ENCODE measurements around the gene IFIT5. TPM values are rescaled to one million over a fixed set of nuclear protein-coding genes. Genes with fewer than 3 reads are reported as not detected.
"Not testable (repeated sequence)": the region's sequence is repeated elsewhere in the genome, so short reads cannot be mapped to it uniquely, and the experiment has no call there.

The IFIT5 gene
- total and polyA plus RNA-seq, 4 donors, result 13.3 to 19.0 (median 16.4) TPM

DNA sequence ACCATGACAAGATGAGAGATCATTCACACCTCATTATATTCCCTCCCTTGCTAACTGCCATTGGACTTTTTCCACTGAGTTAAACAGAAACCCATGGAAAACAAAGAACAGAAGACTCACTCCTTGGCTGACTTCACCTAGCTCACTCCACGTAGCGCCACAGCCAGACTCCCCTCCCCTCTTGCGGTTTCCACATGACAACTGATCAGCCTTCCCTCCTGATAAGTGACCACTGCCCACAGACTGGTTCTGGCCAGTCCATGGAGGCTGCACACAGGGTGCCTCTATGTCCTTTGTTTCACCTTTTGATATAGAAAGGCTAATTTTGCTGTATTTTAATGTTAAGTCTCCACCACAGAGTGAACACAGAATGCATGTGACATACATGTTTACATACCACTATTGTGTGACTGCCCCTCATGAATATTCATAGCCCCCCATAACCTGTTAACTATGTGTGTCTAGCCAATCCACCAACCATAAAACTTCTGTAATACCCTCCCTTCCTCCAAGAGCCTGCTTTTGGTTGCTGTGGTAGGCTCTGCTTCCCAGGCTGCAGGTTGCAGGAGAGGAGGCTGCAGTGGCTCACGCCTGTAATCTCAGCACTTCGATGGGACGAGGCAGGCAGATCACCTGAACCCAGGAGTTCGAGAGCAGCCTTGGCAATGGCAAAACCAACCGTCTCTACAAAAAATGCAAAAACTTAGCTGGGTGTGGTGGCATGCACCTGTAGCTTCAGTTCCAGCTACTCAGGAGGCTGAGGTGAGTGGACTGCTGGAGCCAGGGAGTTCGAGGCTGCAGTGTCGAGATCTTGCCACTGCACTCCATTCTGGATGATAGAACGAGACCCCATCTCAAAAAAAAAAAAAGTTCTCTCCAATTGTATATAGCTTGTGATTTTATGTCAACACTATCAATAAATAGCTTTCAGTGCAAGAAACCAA is 10.0 kb upstream of the IFIT5 start:
- 93% methylated on average over 11 of the region's 11 CpGs for WGBS, 2 donors

DNA sequence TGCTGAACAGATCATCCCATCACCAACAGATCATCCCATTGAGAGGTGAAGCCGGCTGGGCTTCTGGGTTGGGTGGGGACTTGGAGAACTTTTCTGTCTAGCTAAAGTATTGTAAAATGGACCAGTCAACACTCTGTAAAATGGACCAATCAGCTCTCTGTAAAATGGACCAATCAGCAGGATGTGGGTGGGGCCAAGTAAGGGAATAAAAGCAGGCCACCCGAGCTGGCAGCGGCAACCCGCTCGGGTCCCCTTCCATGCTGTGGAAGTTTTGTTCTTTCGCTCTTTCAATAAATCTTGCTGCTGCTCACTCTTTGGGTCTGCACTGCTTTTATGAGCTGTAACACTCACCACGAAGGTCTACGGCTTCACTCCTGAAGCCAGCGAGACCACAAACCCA is 8.2 kb upstream of the IFIT5 start:
- H3K4me1 ChIP-seq (ENCODE audit: control insufficient read depth in 1 of 2, insufficient read depth in 2 of 2, low read length in 2 of 2); ATAC-seq (ENCODE audit: low FRiP score); H3K9me3 ChIP-seq (ENCODE audit: control insufficient read depth, low read length); DNase-seq; H3K4me3 ChIP-seq (ENCODE audit: low read length in 2 of 2); H3K27ac ChIP-seq (ENCODE audit: low read depth in 1 of 2, low read length in 2 of 2); H3K27me3 ChIP-seq (ENCODE audit: control insufficient read depth in 1 of 2, insufficient read depth in 2 of 2, low read length in 1 of 2); intact Hi-C loops (cut with DNase I); H3K36me3 ChIP-seq (ENCODE audit: control insufficient read depth in 1 of 2, insufficient read depth in 2 of 2, low read length in 1 of 2): not testable (repeated sequence)
- 97 to 98% methylated on average over 9 of the region's 9 CpGs for WGBS, 2 donors

More for the DNA sequence above, 10.0 kb upstream of the IFIT5 start:
- no peak overlapping the region for H3K27ac ChIP-seq (ENCODE audit: low read depth in 1 of 2, low read length in 2 of 2)
- peaks cover 0 to 2% of the 10 kb centered on the region in 2 donors for H3K36me3 ChIP-seq (ENCODE audit: control insufficient read depth in 1 of 2, insufficient read depth in 2 of 2, low read length in 1 of 2)
- no peak for DNase-seq
- H3K27me3 ChIP-seq (ENCODE audit: control insufficient read depth in 1 of 2, insufficient read depth in 2 of 2, low read length in 1 of 2), result no peaks in the 10 kb centered on the region
- no peak for ATAC-seq (ENCODE audit: low FRiP score)
- peaks cover 2% of the 10 kb centered on the region for H3K9me3 ChIP-seq (ENCODE audit: control insufficient read depth, low read length)
- H3K4me1 ChIP-seq (ENCODE audit: control insufficient read depth in 1 of 2, insufficient read depth in 2 of 2, low read length in 2 of 2), result no peaks in the 10 kb centered on the region
- no peak overlapping the region for H3K4me3 ChIP-seq (ENCODE audit: low read length in 2 of 2)
- intact Hi-C loops (cut with DNase I), result no loop called here

DNA sequence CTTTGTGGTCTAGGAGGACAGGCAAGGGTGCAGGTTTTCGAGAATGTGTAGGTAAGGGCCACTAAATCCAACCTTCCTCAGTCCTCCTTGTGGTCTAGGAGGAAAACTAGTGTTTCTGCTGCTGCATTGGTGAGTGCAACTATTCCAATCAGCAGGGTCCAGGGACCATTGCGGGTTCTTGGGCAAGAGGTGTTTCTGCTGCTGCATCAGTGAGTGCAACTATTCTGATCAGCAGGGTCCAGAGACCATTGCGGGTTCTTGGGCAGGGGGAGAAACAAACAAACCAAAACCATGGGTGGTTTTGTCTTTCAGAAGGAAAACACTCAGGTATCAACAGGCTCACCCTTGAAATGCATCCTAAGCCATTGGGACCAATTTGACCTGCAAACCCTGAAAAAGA is 6.6 kb upstream of the IFIT5 start:
- H3K4me1 ChIP-seq (ENCODE audit: control insufficient read depth in 1 of 2, insufficient read depth in 2 of 2, low read length in 2 of 2); H3K27me3 ChIP-seq (ENCODE audit: control insufficient read depth in 1 of 2, insufficient read depth in 2 of 2, low read length in 1 of 2); H3K36me3 ChIP-seq (ENCODE audit: control insufficient read depth in 1 of 2, insufficient read depth in 2 of 2, low read length in 1 of 2); intact Hi-C loops (cut with DNase I); H3K27ac ChIP-seq (ENCODE audit: low read depth in 1 of 2, low read length in 2 of 2); H3K4me3 ChIP-seq (ENCODE audit: low read length in 2 of 2); ATAC-seq (ENCODE audit: low FRiP score); H3K9me3 ChIP-seq (ENCODE audit: control insufficient read depth, low read length); DNase-seq: not testable (repeated sequence)
- 97 to 98% methylated on average over 3 of the region's 3 CpGs for WGBS, 2 donors

DNA sequence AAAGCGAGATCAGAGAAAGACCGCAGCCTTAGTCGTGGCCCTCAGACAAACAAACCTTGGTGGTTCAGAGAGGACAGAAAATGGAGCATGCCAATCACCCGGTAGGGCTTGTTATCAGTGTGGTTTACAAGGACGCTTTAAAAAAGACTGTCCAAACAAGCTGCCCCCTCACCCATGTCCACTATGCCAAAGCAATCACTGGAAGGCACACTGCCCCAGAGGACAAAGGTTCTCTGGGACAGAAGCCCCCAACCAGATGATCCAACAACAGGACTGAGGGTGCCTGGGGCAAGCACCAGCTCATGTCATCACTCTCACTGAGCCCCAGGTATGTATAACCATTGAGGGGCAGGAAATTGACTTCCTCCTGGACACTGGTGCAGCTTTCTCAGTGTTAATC is 5.1 kb upstream of the IFIT5 start:
- H3K4me3 ChIP-seq (ENCODE audit: low read length in 2 of 2); H3K4me1 ChIP-seq (ENCODE audit: control insufficient read depth in 1 of 2, insufficient read depth in 2 of 2, low read length in 2 of 2); DNase-seq; ATAC-seq (ENCODE audit: low FRiP score); intact Hi-C loops (cut with DNase I); H3K27ac ChIP-seq (ENCODE audit: low read depth in 1 of 2, low read length in 2 of 2); H3K27me3 ChIP-seq (ENCODE audit: control insufficient read depth in 1 of 2, insufficient read depth in 2 of 2, low read length in 1 of 2); H3K9me3 ChIP-seq (ENCODE audit: control insufficient read depth, low read length); H3K36me3 ChIP-seq (ENCODE audit: control insufficient read depth in 1 of 2, insufficient read depth in 2 of 2, low read length in 1 of 2): not testable (repeated sequence)
- 94 to 95% methylated on average over 5 of the region's 5 CpGs for WGBS, 2 donors

DNA sequence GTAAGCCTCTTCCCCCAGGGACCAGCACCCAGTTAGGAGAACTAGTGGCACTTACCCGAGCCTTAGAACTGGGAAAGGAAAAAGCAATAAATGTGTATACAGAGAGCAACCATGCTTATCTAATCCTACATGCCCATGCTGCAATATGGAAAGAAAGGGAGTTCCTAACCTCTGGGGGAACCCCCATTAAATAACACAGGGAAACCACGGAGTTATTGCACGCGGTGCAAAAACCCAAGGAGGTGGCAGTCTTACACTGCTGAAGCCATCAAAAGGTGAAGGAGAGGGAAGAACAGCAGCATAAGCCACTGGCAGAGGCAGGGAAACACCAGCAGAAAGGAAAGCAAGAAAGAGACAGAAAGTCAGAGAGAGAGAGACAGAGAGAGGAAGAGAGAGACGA is 3.8 kb upstream of the IFIT5 start:
- DNase-seq; H3K27me3 ChIP-seq (ENCODE audit: control insufficient read depth in 1 of 2, insufficient read depth in 2 of 2, low read length in 1 of 2); H3K4me3 ChIP-seq (ENCODE audit: low read length in 2 of 2); intact Hi-C loops (cut with DNase I); ATAC-seq (ENCODE audit: low FRiP score); H3K4me1 ChIP-seq (ENCODE audit: control insufficient read depth in 1 of 2, insufficient read depth in 2 of 2, low read length in 2 of 2); H3K27ac ChIP-seq (ENCODE audit: low read depth in 1 of 2, low read length in 2 of 2); H3K9me3 ChIP-seq (ENCODE audit: control insufficient read depth, low read length); H3K36me3 ChIP-seq (ENCODE audit: control insufficient read depth in 1 of 2, insufficient read depth in 2 of 2, low read length in 1 of 2): not testable (repeated sequence)
- 94 to 98% methylated on average over 5 of the region's 5 CpGs for WGBS, 2 donors

DNA sequence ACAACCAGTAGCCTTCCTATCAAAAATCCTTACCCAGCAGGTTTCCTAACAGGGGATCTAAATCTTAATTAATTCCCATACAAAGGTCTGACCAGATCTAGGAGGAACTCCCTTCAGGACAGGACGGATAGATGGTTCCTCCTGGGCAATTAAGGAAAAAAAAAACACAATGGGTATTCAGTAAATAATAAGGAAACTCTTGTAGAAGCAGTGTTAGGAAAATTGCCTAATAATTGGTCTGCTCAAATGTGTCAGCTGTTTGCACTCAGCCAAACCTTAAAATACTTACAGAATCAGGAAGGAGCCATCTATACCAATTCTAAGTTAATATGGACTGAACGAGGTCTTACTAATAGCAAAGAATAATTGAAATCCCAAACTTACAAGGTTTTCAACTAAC is 3.2 kb upstream of the IFIT5 start:
- H3K4me1 ChIP-seq (ENCODE audit: control insufficient read depth in 1 of 2, insufficient read depth in 2 of 2, low read length in 2 of 2); intact Hi-C loops (cut with DNase I); DNase-seq; H3K9me3 ChIP-seq (ENCODE audit: control insufficient read depth, low read length); H3K27ac ChIP-seq (ENCODE audit: low read depth in 1 of 2, low read length in 2 of 2); H3K36me3 ChIP-seq (ENCODE audit: control insufficient read depth in 1 of 2, insufficient read depth in 2 of 2, low read length in 1 of 2); H3K4me3 ChIP-seq (ENCODE audit: low read length in 2 of 2); H3K27me3 ChIP-seq (ENCODE audit: control insufficient read depth in 1 of 2, insufficient read depth in 2 of 2, low read length in 1 of 2); ATAC-seq (ENCODE audit: low FRiP score): not testable (repeated sequence)
- WGBS, 2 donors, result 90 to 92% methylated on average over 2 of the region's 2 CpGs

DNA sequence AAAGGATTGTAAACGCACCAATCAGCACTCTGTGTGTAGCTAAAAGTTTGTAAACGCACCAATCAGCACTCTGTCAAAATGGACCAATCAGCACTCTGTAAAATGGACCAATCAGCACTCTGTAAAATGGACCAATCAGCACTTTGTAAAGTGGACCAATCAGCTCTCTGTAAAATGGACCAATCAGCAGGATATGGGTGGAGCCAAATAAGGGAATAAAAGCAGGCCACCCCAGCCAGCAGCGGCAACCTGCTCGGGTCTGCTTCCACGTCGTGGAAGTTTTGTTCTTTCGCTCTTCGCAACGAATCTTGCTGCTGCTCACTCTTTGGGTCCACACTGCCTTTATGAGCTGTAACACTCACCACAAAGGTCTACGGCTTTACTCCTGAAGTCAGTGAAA is 2.1 kb upstream of the IFIT5 start:
- H3K27ac ChIP-seq (ENCODE audit: low read depth in 1 of 2, low read length in 2 of 2); intact Hi-C loops (cut with DNase I); H3K9me3 ChIP-seq (ENCODE audit: control insufficient read depth, low read length); H3K4me3 ChIP-seq (ENCODE audit: low read length in 2 of 2); H3K36me3 ChIP-seq (ENCODE audit: control insufficient read depth in 1 of 2, insufficient read depth in 2 of 2, low read length in 1 of 2); H3K4me1 ChIP-seq (ENCODE audit: control insufficient read depth in 1 of 2, insufficient read depth in 2 of 2, low read length in 2 of 2); H3K27me3 ChIP-seq (ENCODE audit: control insufficient read depth in 1 of 2, insufficient read depth in 2 of 2, low read length in 1 of 2); ATAC-seq (ENCODE audit: low FRiP score); DNase-seq: not testable (repeated sequence)
- 93 to 99% methylated on average over 10 of the region's 10 CpGs for WGBS, 2 donors

DNA sequence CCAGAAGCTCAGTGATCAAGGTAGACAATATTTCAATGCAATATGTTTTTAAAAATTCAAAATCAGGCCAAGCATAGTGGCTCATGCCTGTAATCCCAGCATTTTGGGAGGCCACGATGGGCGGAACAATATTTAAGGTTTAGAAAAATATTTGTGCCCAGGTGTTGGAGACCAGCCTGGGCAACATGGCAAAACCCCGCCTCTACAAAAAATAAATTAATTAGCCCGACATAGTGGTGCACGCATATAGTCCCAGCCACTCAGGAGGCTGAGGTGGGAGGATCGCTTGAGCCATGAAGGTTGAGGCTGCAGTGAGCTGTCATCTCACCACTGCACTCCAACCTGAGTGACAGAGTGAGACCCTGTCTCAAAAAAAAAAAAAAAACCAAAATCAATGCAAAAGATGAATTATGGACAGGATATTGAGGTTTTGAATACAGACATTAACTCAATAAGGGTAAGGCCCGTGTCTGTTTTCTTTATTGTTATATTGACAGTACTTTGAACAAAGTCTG is 913 bp upstream of the IFIT5 start:
- no peak overlapping the region for H3K27ac ChIP-seq (ENCODE audit: low read depth in 1 of 2, low read length in 2 of 2)
- 89 to 98% methylated on average over 7 of the region's 7 CpGs for WGBS, 2 donors
- intact Hi-C loops (cut with DNase I), result no loop called here
- H3K9me3 ChIP-seq (ENCODE audit: control insufficient read depth, low read length), result no peaks in the 10 kb centered on the region
- no peaks in the 10 kb centered on the region for H3K36me3 ChIP-seq (ENCODE audit: control insufficient read depth in 1 of 2, insufficient read depth in 2 of 2, low read length in 1 of 2)
- H3K27me3 ChIP-seq (ENCODE audit: control insufficient read depth in 1 of 2, insufficient read depth in 2 of 2, low read length in 1 of 2), result no peaks in the 10 kb centered on the region
- ATAC-seq (ENCODE audit: low FRiP score), result no peak
- H3K4me3 ChIP-seq (ENCODE audit: low read length in 2 of 2), result peak overlapping the region in 1 of 2 donors; percentile 70
- peaks cover 0 to 4% of the 10 kb centered on the region in 2 donors for H3K4me1 ChIP-seq (ENCODE audit: control insufficient read depth in 1 of 2, insufficient read depth in 2 of 2, low read length in 2 of 2)
- DNase-seq, result no peak
